NCI-H146 (cell line): ENCODE data around the gene TMED3.
A peak's percentile ranks its signal among the peaks of the same experiment; 100 is the strongest.
"Not testable (repeated sequence)": the region's sequence is repeated elsewhere in the genome, so short reads cannot be mapped to it uniquely, and the experiment has no call there.

ENCODE experiments used
- DNase-seq: peaks from one replicate; lab custom pipeline; 2025; lab: John Stamatoyannopoulos, UW

Gene TMED3

DNA sequence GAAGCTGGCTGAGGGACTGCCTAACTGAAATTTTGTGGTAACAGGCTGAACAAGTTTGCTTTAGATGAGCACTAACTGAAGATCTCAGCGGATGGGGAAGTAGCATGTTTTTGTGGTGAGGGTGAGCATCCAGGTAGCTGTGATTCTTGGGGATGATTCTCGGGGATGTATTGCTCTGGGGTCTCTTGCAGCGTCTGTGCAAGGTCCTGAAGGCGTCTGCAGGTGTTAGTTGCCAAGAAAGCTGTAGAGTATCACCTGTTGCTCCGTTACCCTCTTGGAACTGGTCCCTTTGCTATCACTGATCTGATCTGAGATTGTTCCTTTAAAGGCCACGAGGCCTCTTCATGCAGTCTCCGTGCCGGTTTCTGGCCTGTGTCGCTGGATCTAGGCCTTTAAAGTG lies 6.0 kb downstream of the TMED3 start:
- no peak for DNase-seq

DNA sequence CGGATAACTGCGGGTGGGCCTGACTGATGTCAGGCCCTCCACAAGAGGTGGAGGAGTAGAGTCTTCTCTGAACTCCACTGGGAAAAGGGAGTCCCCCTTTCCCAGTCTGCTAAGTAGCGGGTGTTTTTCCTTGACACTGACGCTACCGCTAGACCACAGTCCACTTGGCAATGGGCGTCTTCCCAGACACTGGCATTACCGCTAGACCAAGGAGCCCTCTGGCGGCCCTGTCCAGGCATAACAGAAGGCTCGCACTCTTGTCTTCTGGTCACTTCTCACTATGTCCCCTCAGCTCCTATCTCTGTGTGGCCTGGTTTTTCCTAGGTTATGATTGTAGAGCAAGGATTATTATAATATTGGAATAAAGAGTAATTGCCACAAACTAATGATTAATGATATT lies 9.1 kb downstream of the TMED3 start:
- not testable (repeated sequence) for DNase-seq

DNA sequence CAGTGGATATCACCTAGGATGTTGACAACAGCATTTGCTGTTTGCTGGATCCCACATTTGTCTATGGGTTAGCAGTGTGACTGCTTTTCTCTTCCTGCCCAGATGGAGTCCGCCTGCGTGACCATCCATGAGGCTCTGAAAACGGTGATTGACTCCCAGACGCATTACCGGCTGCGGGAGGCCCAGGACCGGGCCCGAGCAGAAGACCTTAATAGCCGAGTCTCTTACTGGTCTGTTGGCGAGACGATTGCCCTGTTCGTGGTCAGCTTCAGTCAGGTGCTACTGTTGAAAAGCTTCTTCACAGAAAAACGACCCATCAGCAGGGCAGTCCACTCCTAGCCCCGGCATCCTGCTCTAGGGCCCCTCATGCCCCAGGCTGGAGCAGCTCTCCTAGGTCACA lies 11.0 kb downstream of the TMED3 start:
- no peak for DNase-seq

DNA sequence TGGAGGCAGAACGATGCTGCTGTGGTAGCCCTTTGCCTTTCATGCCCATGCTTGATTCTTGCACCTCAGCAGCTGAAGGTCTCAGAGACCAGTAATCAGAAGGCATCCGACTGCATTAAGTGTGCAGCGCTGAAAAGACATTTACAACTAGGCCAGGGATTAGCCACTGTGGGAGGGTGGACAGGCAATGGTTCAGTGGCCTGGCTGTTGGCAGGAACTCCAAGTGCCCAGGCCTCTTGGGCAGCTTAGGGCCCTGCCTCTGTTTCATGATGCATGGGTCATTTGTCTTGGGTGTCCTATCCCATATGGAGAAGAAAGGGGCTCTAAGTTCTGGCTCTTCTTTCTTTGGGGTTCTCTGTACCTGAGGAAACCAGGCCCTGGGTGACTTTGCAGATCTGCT lies 11.4 kb downstream of the TMED3 start:
- DNase-seq = no peak

DNA sequence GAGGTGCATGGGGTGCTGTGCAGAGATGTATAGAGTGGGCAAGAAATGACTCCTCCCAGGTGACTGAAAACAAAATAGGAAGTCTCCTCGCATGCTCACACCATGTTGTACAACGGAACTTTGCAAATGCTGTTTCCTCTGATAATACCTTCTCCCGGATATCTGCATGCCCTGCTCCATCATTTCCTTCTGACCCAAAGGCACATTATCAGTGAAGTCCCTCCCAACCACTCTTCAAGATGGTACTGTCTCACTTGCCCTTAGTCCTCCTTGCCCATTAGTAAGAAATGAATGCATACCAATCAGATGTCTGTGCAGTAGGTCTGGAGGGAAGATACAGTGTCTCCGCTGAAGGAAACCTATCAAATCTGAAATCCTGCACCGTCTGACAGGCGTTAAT lies 12.0 kb downstream of the TMED3 start:
- no peak for DNase-seq

DNA sequence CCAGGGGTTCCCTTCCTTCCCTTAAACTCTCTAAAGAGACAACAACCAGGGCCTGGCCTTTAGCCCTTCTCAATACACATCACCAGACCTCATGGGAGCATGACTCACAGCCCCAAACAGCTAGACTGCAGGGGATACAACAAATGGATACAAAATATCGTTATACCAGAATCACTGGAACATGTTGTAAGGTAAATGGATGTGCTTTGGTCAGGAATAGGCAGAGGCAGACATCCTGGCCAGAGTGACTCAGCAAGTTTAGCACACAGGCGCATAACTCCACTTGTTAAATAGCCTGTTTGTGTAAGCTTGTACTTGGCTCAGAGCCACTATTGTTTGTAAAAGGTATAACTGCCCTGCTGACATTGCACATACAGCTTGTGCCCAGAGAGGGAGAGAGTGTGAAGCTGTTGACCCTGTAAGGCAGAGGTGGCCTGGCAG lies 18.3 kb downstream of the TMED3 start:
- DNase-seq = no peak

DNA sequence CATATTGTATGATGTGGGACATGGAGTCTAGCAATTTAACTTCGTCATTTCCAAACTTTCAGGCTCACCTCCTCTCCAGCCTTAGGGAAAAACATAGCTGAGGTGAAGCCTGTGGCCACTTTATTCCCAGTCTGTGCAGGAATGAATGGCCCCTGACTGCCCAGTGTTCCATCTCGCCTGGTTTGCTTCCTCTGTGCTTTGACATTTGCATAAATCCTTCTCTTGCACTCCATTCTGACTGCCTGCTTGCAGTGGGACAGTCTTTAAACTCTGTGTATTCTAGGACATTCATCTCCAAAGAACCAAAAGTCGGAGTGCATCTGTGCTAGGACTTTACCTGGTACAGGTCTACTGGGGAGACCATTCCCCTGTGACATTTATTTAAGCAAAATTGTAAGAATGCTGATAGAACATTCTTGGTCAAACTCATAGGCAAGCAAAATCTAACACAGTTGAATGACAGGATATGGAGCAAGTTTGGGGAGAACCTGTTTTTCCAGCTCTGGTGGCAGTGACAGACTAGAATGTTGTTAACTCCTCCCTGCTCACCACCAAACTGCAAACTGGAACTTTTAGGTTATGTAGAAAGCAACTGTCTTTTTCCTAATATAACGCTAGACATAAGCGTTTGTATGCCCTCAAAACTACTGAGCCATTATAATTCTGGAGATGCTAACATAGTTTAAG lies 22.1 kb downstream of the TMED3 start:
- no peak for DNase-seq

DNA sequence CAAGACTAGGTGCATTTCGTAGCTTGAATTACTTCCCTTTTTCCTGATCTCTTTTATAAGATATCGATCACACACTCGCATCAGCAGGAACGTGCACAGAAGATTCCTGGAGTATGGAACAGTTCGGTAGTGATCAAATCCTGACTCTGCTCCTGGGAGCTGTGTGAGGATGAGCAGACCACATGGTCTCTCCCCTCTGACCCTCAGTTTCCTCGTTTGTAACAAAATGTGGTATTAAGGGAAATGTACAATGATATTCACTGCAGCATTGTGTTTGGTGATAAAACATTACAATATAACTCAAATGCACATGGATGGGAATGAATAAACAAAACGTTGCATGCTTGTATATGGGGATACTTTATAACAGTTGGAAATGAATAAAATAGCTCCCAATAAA lies 26.7 kb downstream of the TMED3 start:
- no peak for DNase-seq

DNA sequence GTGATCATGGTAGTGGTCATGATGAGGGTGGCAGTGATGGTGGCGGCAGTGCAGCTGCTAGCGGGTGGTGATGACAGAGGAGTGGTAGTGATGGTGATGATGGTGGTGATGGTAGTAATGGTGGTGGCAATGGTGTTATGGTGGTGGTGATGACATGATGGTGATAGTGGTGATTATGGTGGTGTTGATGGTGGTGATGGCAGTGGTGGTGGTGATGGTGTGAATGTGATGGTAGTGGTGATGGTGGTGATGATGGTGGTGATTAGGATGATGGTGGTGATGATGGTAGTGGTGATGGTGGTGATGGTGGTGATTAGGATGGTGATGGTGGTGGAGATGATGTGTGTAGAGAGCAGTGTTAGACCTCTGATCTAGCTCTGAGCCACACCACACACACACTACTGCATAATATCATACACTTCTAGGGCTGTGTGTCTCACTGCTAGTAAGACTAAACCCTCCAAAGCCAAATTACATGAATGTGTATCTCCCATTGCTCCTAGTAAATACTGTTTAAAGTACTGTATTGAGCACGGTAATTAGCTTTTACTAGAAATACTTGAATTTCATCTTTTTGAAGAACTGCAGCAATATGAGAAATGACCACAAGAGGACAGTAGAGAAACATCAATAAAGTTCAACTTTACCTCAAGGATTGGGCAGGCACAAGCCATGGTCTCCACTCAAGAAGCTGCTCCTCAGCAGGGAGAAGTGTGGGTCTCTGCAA lies 28.8 kb downstream of the TMED3 start:
- peak; percentile 23 for DNase-seq

DNA sequence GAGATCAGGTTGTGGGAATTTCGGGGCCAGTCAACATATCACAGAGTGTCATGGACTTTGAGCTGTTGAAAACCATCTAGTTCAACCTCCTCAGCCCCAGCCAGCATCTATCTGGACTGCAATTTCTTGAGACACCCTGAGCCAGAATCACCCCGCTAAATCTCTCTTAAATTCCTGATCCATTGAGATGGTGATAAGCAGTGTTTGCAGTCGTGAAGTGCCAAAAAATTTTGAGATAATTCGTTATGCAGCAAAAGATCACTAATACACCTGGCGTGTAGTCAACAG lies 29.3 kb downstream of the TMED3 start:
- DNase-seq = no peak

DNA sequence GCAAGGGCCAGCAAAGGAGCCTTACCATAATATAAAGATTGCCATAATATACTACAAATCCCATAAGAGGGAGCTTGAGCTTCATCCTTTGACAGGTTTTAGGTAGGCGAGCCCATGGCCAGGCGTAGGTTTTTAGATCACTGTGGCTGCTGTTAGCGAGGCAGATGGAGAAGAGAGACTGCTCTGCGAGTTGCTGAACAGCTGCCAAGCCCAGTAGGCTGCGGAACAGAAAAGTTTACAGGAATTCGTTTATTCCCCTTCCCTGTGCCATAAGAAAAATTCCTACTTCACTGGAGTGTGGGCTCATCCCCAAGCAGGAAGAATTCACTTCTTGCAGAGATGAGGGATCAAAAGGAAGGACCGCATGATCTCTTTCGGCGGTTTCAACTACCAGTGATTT lies 30.5 kb downstream of the TMED3 start:
- DNase-seq = no peak

DNA sequence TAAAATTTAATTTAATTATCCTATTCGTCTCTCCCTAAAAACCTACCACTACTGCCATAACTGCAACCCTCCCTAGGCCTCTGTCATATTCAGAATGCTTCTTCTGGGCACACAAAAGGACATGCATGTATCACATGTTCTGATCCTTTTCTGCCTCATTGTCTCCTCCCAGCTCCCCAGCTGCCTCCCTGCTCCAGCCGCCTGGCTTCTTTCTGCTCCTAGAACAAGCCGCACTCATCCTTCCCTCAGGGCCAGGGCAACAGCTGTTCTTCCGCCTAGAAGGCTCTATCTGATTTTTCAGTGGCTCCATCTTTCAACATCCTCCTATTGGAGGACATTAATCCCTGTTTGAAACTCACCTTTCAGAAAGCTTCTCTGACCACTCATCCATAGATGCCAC lies 38.6 kb downstream of the TMED3 start:
- no peak for DNase-seq

DNA sequence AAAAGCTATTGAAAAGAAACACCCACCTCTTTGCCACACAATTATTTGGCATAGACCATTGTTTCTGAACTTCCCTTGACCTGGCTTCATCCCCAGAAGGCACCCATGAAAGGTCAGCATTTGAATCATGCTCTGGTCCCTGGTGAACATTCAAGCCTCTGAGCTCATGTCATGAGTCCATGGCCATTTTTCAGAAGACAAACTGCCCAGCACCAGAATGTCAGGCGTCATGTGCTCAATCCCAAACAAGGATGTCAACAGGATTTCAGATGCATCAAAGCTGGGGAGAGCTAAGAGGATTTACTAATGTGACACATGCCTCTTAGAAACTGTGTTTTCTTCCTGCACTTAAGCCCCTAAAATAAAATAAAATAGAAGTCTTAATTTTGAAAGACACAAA lies 41.3 kb downstream of the TMED3 start:
- DNase-seq = no peak

DNA sequence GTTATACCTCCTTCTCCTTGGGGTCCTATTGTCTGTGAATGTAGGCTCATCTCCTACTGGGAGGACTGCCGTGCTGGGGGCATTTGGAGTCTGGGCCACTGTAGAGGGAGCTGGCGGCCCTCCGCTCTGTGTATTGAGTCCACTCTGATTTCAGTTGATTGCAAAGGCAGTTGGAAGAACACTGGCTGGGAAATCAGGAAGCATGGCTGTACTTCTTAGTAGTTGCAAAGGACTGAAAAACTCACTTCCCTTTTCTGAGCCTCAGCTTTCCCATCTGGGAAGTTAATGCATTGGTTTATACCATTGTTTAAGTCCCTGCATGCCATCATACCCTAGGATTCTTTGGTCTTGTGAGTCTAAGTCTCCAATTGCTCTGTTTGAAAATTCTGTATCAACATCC lies 46.7 kb downstream of the TMED3 start:
- no peak for DNase-seq

DNA sequence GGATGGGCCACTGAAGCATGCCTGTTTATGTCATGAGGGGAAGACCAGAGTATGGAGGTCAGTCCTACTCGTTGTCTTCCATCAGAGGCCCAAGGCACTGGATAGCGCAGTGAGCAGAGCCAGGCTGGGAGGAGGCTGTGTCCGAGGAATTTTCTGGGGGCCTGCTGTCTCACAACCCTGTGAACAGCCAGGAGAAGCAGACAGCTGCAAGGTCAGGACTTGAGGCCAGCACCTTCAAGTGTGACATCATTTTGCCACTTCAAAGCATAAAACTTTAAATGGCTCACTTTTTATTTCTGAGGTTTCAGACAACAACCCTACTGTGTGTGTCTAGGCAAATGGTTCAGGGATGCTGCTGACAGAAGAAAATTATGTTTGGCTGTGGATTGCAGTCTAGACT lies 47.2 kb downstream of the TMED3 start:
- no peak for DNase-seq

DNA sequence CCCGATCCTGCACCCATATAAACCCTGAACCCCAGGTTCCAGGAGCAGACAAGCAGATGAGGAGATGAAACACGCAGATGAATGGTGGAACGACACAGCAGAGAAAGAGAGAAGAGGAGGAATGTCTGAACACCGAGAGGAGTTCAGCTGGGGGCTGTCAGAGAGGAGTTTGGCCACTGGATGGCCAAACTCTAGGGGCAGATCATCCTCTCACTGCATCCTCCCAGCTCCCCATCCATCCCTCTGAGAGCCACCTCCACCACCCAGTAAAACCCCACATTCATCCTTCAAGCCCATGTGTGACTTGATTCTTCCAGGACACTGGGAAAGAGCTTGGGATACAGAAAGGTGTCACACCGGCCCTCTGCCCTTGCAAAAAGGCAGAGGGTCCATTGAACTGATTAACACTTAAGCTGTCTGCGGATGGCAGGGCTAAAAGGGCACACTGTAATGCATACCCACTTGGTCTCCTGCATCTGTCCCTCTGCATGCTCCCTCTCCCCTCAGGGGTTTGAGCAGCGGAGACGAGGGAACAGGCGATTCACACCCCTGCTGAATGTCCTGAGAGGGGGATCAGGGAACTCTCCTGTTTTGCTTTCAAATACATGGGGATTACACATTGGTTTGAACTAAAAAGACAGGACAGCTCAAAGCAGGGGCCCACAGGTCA lies 53.8 kb downstream of the TMED3 start:
- no peak for DNase-seq

DNA sequence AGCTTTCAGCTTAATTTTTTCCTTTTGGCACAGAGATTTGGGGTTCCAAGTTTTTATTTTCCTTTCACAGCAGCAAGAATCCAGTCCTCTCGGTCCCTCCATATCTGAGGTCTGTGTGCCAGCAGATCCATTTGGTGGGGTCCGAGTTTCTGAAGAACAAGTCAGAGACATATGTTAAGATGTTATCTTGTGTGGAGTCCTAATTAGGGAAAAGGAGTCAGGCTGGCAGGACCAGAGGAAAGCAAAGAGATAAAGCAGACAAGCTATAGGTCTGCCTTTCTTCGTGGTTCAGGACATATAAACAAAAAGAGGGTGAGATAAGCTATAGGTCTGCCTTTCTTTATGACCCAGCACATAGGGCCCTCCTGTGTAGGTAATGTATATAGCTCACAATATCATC lies 54.9 kb downstream of the TMED3 start:
- DNase-seq = no peak

DNA sequence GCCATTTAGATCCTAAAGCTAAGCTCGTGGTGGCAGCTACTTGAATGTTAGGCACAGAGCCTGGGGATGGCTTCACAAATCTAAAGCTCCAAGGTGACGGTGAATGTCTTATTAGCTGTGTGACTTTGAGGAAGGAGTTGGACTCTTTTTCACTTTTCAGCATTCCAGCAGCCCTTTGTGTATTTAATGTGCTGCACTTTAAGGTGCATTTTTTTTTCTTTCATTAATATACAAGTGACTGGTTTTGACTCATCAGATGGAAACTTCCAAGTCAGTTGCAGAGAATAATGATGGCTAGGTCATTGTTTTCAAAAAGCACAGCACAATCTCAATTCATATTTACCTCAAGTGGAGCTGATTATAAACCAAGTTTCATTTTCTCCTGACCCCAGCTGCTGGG lies 55.8 kb downstream of the TMED3 start:
- DNase-seq = no peak

DNA sequence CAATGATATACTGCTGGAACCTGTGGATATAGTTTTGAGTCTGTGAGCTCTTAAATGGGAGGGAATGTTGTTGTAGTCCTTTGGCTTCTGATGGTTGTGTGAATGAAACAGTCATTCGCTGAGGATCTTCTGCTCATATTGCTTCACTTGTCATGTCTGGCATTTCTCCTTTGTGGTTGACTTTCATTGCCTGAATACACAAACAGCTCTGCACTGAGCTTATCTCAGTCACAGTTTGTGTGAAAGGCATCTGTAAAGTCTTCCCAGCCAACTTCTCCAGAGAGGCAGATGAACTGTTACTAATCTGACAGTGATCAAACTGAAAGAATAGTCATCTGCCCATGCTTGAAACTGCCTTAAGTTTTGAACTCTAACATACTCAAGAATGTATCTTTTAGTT lies 59.8 kb downstream of the TMED3 start:
- no peak for DNase-seq

DNA sequence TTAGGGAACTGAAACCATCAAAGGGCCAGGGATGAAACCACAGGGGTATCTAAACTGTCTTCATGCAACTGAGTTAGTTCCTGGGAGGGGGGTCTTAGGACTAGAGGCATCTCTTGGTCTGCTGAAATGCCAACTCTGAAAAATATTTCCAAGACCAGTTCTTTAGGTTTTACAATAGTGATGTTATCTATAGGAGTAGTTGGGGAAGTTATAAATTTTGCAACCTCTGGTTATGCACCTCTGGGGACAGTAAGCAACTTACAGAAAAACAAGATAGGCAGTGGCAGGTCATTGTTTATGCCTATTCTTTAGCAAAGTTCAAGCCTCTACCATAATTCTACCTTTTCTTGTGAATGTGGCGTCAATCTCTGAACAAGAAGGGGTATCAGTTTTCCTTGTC lies 60.7 kb downstream of the TMED3 start:
- no peak for DNase-seq

DNA sequence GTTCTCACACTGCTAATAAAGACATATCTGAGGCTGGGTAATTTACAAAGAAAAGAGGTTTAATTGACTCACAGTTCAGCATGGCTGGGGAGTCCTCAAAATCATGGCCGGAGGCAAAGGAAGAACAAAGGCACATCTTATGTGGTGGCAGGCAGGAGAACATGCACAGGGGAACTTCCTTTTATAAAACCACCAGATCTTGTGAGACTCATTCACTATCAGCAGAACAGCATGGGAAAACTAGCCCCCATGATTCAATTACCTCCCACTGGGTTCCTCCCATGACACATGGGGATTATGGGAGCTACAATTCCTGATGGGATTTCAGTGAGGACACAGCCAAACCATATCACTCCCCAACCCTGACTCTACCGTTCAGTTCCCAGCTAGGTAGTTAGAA lies 61.5 kb downstream of the TMED3 start:
- no peak for DNase-seq
